BLaER1 treated with 17β-estradiol and CSF1 and Interleukin-3, amounts not matched to agents 10 nM and 100 nM (cell line): ENCODE results near the gene F8A1.
"Not testable (repeated sequence)": the region's sequence is repeated elsewhere in the genome, so short reads cannot be mapped to it uniquely, and the experiment has no call there.

Experiments
- H3K27ac ChIP-seq, 11 experiments: shearing (Covaris generic); formaldehyde crosslinking; 2 replicates each; pipeline ENCODE4 v1.8.1; 2022
- H3K27me3 ChIP-seq, 11 experiments: shearing (Covaris generic); formaldehyde crosslinking; 2 replicates each; pipeline ENCODE4 v1.8.1; 2022
- H3K36me3 ChIP-seq, 11 experiments: shearing (Covaris generic); formaldehyde crosslinking; 2 replicates each; pipeline ENCODE4 v1.8.1; 2022
- H3K4me1 ChIP-seq, 10 experiments: shearing (Covaris generic); formaldehyde crosslinking; 2 replicates each; pipeline ENCODE4 v1.8.1; 2022
- H3K4me2 ChIP-seq, 11 experiments: shearing (Covaris generic); formaldehyde crosslinking; 2 replicates each; pipeline ENCODE4 v1.8.1; 2022
- H3K4me3 ChIP-seq, 10 experiments: shearing (Covaris generic); formaldehyde crosslinking; 2 replicates each; pipeline ENCODE4 v1.8.1; 2022
- H3K9ac ChIP-seq, 11 experiments: shearing (Covaris generic); formaldehyde crosslinking; 2 replicates each; pipeline ENCODE4 v1.8.1; 2022
- H3K9me3 ChIP-seq, 11 experiments: shearing (Covaris generic); formaldehyde crosslinking; replicated peaks in 1 of 11; 2 replicates each; pipeline ENCODE4 v1.8.1; 2022
- H4K20me1 ChIP-seq, 11 experiments: shearing (Covaris generic); formaldehyde crosslinking; 2 replicates each; pipeline ENCODE4 v1.8.1; 2022
- Cebpa-rat ChIP-seq, 11 experiments: shearing (Covaris generic); IDR thresholded peaks; 2 replicates each; pipeline ENCODE4 v1.8.1; 2022

Gene F8A1

GRCh38 chrX:154886069-154886788, at the start of gene F8A1:
F8A1 (plus strand) TSS chrX:154886355; CDS start chrX:154886375, 20 bp downstream.
- H3K9me3 ChIP-seq, H3K9ac ChIP-seq, H3K36me3 ChIP-seq, H3K27ac ChIP-seq, H3K4me1 ChIP-seq: not testable (repeated sequence)
- Histone ChIP-seq H3K27me3 (peaks cover 3 to 13% (median 9%) of the 10 kb centered on the region in 11 experiments; a peak in 18 of 22 replicates), H3K4me3 (peak within 1 kb of the TSS in 5 of 10 experiments; percentile 17 to 41 (median 21); a peak in 2 of 20 replicates), H4K20me1 (peaks cover 0 to 15% (median 0%) of the 10 kb centered on the region in 11 experiments; a peak in 3 of 22 replicates), H3K4me2 (0 out of 22 replicates have a peak within 1 kb of the TSS, but pooled peaks of 5 of the 11 experiments have one; percentile 27 to 48 (median 42))

GRCh38 chrX:154840856-154841255, 45.3 kb upstream of the F8A1 start:
- Histone ChIP-seq H4K20me1 (no peaks in the 10 kb centered on the region; a peak in 1 of 22 replicates), H3K4me3 (no peak overlapping the region), H3K27me3 (peaks cover 25 to 42% (median 34%) of the 10 kb centered on the region in 11 experiments), H3K4me1 (peaks cover 0 to 5% (median 0%) of the 10 kb centered on the region in 10 experiments; a peak in 1 of 20 replicates), H3K9ac (no peak overlapping the region), H3K27ac (no peak overlapping the region), H3K9me3 (no peaks in the 10 kb centered on the region), H3K36me3 (no peaks in the 10 kb centered on the region), H3K4me2 (no peak overlapping the region)
- TF ChIP-seq Cebpa-rat (IDR thresholded peaks at IDR 0.05) = no peak

GRCh38 chrX:154850957-154851611, 35.1 kb upstream of the F8A1 start:
- Histone ChIP-seq H3K27ac (no peak overlapping the region), H3K27me3 (peaks cover 10 to 52% (median 35%) of the 10 kb centered on the region in 11 experiments; a peak in 19 of 22 replicates), H3K9ac (no peak overlapping the region), H3K4me2 (no peak overlapping the region), H3K9me3 (peaks cover 16 to 32% (median 24%) of the 10 kb centered on the region in 11 experiments), H3K4me1 (no peaks in the 10 kb centered on the region), H3K4me3 (no peak overlapping the region), H4K20me1 (no peaks in the 10 kb centered on the region), H3K36me3 (no peaks in the 10 kb centered on the region)
- no peak for TF ChIP-seq Cebpa-rat (IDR thresholded peaks at IDR 0.05)

- no peak overlapping the region for H3K4me3 ChIP-seq
- no peak overlapping the region for H3K27ac ChIP-seq
- H3K4me1 ChIP-seq = no peaks in the 10 kb centered on the region
- H3K9me3 ChIP-seq = peaks cover under 1 to 16% (median 3%) of the 10 kb centered on the region in 11 experiments; a peak in 15 of 22 replicates
- H3K4me2 ChIP-seq = no peak overlapping the region
- peaks cover 17 to 70% (median 54%) of the 10 kb centered on the region in 11 experiments; a peak in 20 of 22 replicates for H3K27me3 ChIP-seq
- H3K36me3 ChIP-seq = no peaks in the 10 kb centered on the region; a peak in 1 of 22 replicates
- H3K9ac ChIP-seq = no peak overlapping the region
- no peaks in the 10 kb centered on the region; a peak in 1 of 22 replicates for H4K20me1 ChIP-seq
- TF ChIP-seq Cebpa-rat (IDR thresholded peaks at IDR 0.05) = no peak
Measured at GRCh38 chrX:154855256-154855655, 30.9 kb upstream of the F8A1 start.

- H3K27ac ChIP-seq, H3K36me3 ChIP-seq, H3K9ac ChIP-seq, H3K4me3 ChIP-seq, H4K20me1 ChIP-seq, H3K4me1 ChIP-seq, H3K4me2 ChIP-seq: not testable (repeated sequence)
- H3K27me3 ChIP-seq = peaks cover 4 to 57% (median 28%) of the 10 kb centered on the region in 11 experiments; a peak in 17 of 22 replicates
- peaks cover 35 to 80% (median 58%) of the 10 kb centered on the region in 11 experiments for H3K9me3 ChIP-seq
Measured at GRCh38 chrX:154868522-154868921, 17.6 kb upstream of the F8A1 start.

GRCh38 chrX:154873329-154873728, 12.8 kb upstream of the F8A1 start:
- Histone ChIP-seq H3K27ac (no peak overlapping the region), H3K4me3 (no peak overlapping the region), H3K27me3 (peaks cover 0 to 45% (median 31%) of the 10 kb centered on the region in 11 experiments; a peak in 17 of 22 replicates), H3K4me1 (no peaks in the 10 kb centered on the region), H3K4me2 (no peak overlapping the region), H3K9me3 (peaks cover 12 to 44% (median 26%) of the 10 kb centered on the region in 11 experiments), H4K20me1 (no peaks in the 10 kb centered on the region), H3K9ac (no peak overlapping the region), H3K36me3 (no peaks in the 10 kb centered on the region)
- no peak for TF ChIP-seq Cebpa-rat (IDR thresholded peaks at IDR 0.05)

GRCh38 chrX:154884069-154884468, 2.1 kb upstream of the F8A1 start:
- H3K9ac ChIP-seq, H3K36me3 ChIP-seq, H3K4me2 ChIP-seq, H3K27ac ChIP-seq, H3K4me3 ChIP-seq, H4K20me1 ChIP-seq, H3K4me1 ChIP-seq, H3K9me3 ChIP-seq: not testable (repeated sequence)
- peaks cover 0 to 12% (median 1%) of the 10 kb centered on the region in 11 experiments; a peak in 7 of 22 replicates for H3K27me3 ChIP-seq

GRCh38 chrX:154885057-154885456, 1.1 kb upstream of the F8A1 start:
- not testable (repeated sequence) for H3K27me3 ChIP-seq, H3K4me3 ChIP-seq, H3K4me2 ChIP-seq, H3K27ac ChIP-seq, H3K9me3 ChIP-seq, H4K20me1 ChIP-seq, H3K9ac ChIP-seq, H3K4me1 ChIP-seq, H3K36me3 ChIP-seq

- H3K9me3 ChIP-seq, H3K27ac ChIP-seq, H3K36me3 ChIP-seq, H3K4me2 ChIP-seq, H3K9ac ChIP-seq, H3K4me3 ChIP-seq, H3K4me1 ChIP-seq, H3K27me3 ChIP-seq, H4K20me1 ChIP-seq: not testable (repeated sequence)
Measured at GRCh38 chrX:154885549-154885948, 606 bp upstream of the F8A1 start.

GRCh38 chrX:154886789-154887221, 650 bp downstream of the F8A1 start:
- peaks cover 0 to 16% (median 0%) of the 10 kb centered on the region in 11 experiments; a peak in 4 of 22 replicates for H4K20me1 ChIP-seq
- peaks cover 3 to 18% (median 14%) of the 10 kb centered on the region in 11 experiments; a peak in 20 of 22 replicates for H3K27me3 ChIP-seq
- H3K4me3 ChIP-seq, H3K9me3 ChIP-seq, H3K4me2 ChIP-seq, H3K4me1 ChIP-seq, H3K9ac ChIP-seq, H3K36me3 ChIP-seq, H3K27ac ChIP-seq: not testable (repeated sequence)
